Heart left ventricle (tissue), 16 donors: ENCODE results near the gene PLCH1. TPM values are rescaled to one million over a fixed set of nuclear protein-coding genes. Genes with fewer than 3 reads are reported as not detected.

Experiments used
- ATAC-seq, 4 donors: fragments of 200-7000 bp; cut with Tn5 transposase; one replicate each; pipeline ENCODE4 v1.9.1; 2020 to 2022; ENCODE audit warnings: moderate library complexity in 4 of 4, mild to moderate bottlenecking in 3 of 4, moderate number of reproducible peaks in 1 of 4
- DNase-seq, 5 donors: peaks; one replicate each; pipeline ENCODE4 v3.0.0-alpha.2; 2020
- H3K27ac ChIP-seq, 12 donors: fragments of 200-600 bp; sonication (generic) in 4 of 12; one replicate each; pipeline versions ENCODE4 v1.5.0 to v1.8.0; 2016 to 2022; ENCODE audit warnings: mild to moderate bottlenecking in 2 of 12
- H3K27me3 ChIP-seq, 9 donors: fragments of 200-600 bp; sonication (generic) in 2 of 9; one replicate each; pipeline versions ENCODE4 v1.5.1 to v1.8.0; 2016 to 2022; ENCODE audit warnings: mild to moderate bottlenecking in 3 of 9
- H3K36me3 ChIP-seq, 9 donors: fragments of 200-600 bp; sonication (generic) in 2 of 9; one replicate each; pipeline versions ENCODE4 v1.5.0 to v1.8.0; 2018 to 2022; ENCODE audit warnings: mild to moderate bottlenecking in 2 of 9
- H3K4me1 ChIP-seq, 12 donors: fragments of 200-600 bp; sonication (generic) in 4 of 12; one replicate each; pipeline versions ENCODE4 v1.5.0 to v1.8.0; 2016 to 2022; ENCODE audit warnings: mild to moderate bottlenecking in 3 of 12
- H3K4me3 ChIP-seq, 12 donors: fragments of 200-600 bp; sonication (generic) in 4 of 12; one replicate each; pipeline versions ENCODE4 v1.5.0 to v1.8.0; 2017 to 2022; ENCODE audit warnings: mild to moderate bottlenecking in 9 of 12, moderate library complexity in 4 of 12
- H3K9me3 ChIP-seq, 12 donors: fragments of 200-600 bp; sonication (generic) in 4 of 12; one replicate each; pipeline versions ENCODE4 v1.5.0 to v1.8.0; 2016 to 2022; ENCODE audit warnings: mild to moderate bottlenecking in 1 of 12
- POLR2A ChIP-seq, 2 donors: fragments of 450-650 bp; IDR thresholded peaks; one replicate each; pipeline ENCODE4 v1.6.1; 2017; ENCODE audit warnings: antibody characterized with exemption in 2 of 2, mild to moderate bottlenecking in 2 of 2, moderate library complexity in 2 of 2
- WGBS, 4 donors: extraction: QIAGEN DNeasy Blood & Tissue Kit in 2 of 4; methylation state at CpG; one replicate each; pipeline versions ENCODE4 v1.1.5 to v1.1.7; 2013 to 2018; 5-methylcytosine and 5-hydroxymethylcytosine counted together
- intact Hi-C, 10 donors: fragments of 100-400 bp; cut with DNase I; formaldehyde crosslinking; loops; one replicate each; pipeline versions ENCODE4 v1.11.1 to v1.14.2; 2022
- polyA plus RNA-seq, 2 donors: library from polyadenylated mRNA; stranded (reverse); fragments of 200-250 nt; gene quantifications; one replicate each; pipeline ENCODE4 v1.2.3, GENCODE V29; 2013
- total RNA-seq, 9 donors: library from RNA; depleted of rRNA in 2 of 9; stranded (reverse); fragments of >200 nt in 2 of 9; fragmentation: NEBNext Ultra II Directional in 3 of 9; extraction: Animal tissue kit (Norgen Biotek cat#: 25700) in 3 of 9; gene quantifications; one replicate each; pipeline versions ENCODE4 v1.1.0 to v1.2.4, GENCODE V29; 2016 to 2023
- TF ChIP-seq, protein P1 (sequence below), 12 donors: fragments of 200-600 bp; sonication (generic) in 4 of 12; IDR thresholded peaks; one replicate each; pipeline versions ENCODE4 v1.5.0 to v1.8.0; 2018 to 2022; ENCODE audit warnings: antibody characterized with exemption in 12 of 12, mild to moderate bottlenecking in 5 of 12
- donor health status: ischemic (EF 13 %, LVEDD 7.1; RV severe dilation, severe dysfunction).
- donor health status: healthy with polysubstance abuse.
- donor health status: DM: no; HTN: yes; CAD: no.
- donor health status: DM: no; HTN: no; CAD: no.
- donor health status: ischemic (EF 25% LVEDD 6.9; RV normal size, moderate dysfunction).
- donor health status: ischemic (EF 25% LVEDD 5.7; RV mildly dilated, moderate dysfunction).
- donor health status: healthy.
- donor health status: DM: yes; HTN: yes; CAD: no.
- donor health status: ischemic (EF 35%, LVEDD 5.7; RV mildly dilated, moderate dysfunction).
- donor health status: nonischemic (EF 11% LVEDD 7.7; RV severe dilation, severe dysfunction).
- donor health status: DM: yes; HTN: yes; CAD: no.
- donor health status: PGD.
- donor health status: ischemic (EF 29% LVEDD 5.4; RV normal size, mild dysfunction).
- donor health status: nonischemic (EF 23%, LVEDD 6.1; RV moderate dilation, normal function).

PLCH1 gene
- total and polyA plus RNA-seq, 11 donors, result 0.07 to 2.7 (median 0.23) TPM

DNA sequence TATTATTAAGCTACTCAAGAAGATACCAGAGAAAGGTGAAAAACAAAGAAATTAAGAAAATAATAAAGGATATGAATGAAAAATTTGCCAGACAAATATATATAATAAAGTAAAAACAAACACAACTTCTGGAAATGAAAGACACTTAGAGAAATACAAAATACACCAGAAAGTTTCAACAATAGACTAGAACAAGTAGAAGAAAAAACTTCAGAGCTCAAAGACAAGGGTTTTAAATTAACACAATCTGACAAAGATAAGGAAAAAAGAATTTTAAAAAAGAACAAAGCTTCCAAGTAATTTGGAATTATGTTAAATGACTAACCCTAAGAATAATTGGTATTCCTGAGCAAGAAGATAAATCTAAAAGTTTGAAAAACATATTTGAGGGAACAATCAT is 135.3 kb downstream of the PLCH1 start:
- H3K27me3 ChIP-seq, result no peaks in the 10 kb centered on the region
- H3K4me3 ChIP-seq, result no peak overlapping the region
- no peak for DNase-seq
- peaks cover 0 to 53% (median 0%) of the 10 kb centered on the region in 12 donors for H3K9me3 ChIP-seq
- ATAC-seq, result no peak
- TF ChIP-seq POLR2A (IDR thresholded peaks at IDR 0.05), result no peak
- TF ChIP-seq, protein P1, sequence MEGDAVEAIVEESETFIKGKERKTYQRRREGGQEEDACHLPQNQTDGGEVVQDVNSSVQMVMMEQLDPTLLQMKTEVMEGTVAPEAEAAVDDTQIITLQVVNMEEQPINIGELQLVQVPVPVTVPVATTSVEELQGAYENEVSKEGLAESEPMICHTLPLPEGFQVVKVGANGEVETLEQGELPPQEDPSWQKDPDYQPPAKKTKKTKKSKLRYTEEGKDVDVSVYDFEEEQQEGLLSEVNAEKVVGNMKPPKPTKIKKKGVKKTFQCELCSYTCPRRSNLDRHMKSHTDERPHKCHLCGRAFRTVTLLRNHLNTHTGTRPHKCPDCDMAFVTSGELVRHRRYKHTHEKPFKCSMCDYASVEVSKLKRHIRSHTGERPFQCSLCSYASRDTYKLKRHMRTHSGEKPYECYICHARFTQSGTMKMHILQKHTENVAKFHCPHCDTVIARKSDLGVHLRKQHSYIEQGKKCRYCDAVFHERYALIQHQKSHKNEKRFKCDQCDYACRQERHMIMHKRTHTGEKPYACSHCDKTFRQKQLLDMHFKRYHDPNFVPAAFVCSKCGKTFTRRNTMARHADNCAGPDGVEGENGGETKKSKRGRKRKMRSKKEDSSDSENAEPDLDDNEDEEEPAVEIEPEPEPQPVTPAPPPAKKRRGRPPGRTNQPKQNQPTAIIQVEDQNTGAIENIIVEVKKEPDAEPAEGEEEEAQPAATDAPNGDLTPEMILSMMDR (IDR thresholded peaks at IDR 0.05), result no peak
- no peak overlapping the region for H3K27ac ChIP-seq
- intact Hi-C loops, result no loop called here
- no peaks in the 10 kb centered on the region for H3K36me3 ChIP-seq
- no peaks in the 10 kb centered on the region for H3K4me1 ChIP-seq

DNA sequence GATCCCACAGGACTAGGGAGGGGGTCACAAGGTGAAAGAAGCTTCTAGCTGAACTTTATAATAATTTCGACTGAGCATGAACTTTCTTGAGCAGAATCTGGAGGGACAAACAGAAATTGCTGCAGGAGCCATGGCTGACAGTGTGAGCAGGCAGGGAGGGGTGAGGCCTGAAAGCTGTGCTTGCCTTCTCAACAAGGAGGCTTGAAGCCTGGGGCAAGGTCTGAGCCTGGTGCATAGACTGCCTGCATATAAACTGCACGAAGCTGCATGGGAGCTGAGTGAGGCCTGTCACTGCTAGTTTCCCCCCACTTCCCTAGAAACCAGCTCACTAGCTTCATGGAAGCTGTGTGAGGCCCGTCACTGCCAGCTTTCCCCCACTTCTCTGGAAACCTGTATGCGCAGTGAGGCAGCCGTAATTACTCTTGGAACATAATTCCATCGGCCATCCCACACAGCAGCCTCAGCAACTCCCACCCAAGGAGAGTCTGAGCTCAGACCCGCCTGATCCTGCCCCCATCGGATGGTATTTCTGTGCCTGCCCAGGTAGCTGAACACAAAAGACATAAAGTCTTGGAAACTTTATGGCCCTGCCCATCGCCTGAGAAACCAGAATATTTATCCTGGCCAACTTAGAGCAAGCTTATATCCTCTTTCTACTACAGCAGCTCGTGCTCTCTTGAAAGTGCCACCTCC is 136.5 kb downstream of the PLCH1 start:
- Histone ChIP-seq H3K4me3 (no peak overlapping the region), H3K9me3 (peaks cover 0 to 41% (median 0%) of the 10 kb centered on the region in 12 donors), H3K27ac (no peak overlapping the region), H3K27me3 (no peaks in the 10 kb centered on the region), H3K36me3 (no peaks in the 10 kb centered on the region), H3K4me1 (no peaks in the 10 kb centered on the region)
- DNase-seq, result no peak
- no peak for ATAC-seq
- intact Hi-C loops, result no loop called here
- WGBS, 4 donors, result 81 to 87% (median 82%) methylated on average over 10 of the region's 10 CpGs
- TF ChIP-seq, protein P1 (IDR thresholded peaks at IDR 0.05), result no peak
- TF ChIP-seq POLR2A (IDR thresholded peaks at IDR 0.05), result no peak

GRCh38 chr3:155607761-155608160 is 137.1 kb downstream of the PLCH1 start:
- no peak overlapping the region for H3K4me3 ChIP-seq
- H3K36me3 ChIP-seq, result no peaks in the 10 kb centered on the region
- no peaks in the 10 kb centered on the region for H3K4me1 ChIP-seq
- peaks cover 0 to 38% (median 0%) of the 10 kb centered on the region in 12 donors for H3K9me3 ChIP-seq
- 50 to 68% (median 59%) methylated on average over 1 of the region's 1 CpG for WGBS, 4 donors
- TF ChIP-seq, protein P1 (IDR thresholded peaks at IDR 0.05), result no peak
- TF ChIP-seq POLR2A (IDR thresholded peaks at IDR 0.05), result no peak
- ATAC-seq, result no peak
- H3K27me3 ChIP-seq, result no peaks in the 10 kb centered on the region
- DNase-seq, result no peak
- H3K27ac ChIP-seq, result no peak overlapping the region
- intact Hi-C loops, result no loop called here

DNA sequence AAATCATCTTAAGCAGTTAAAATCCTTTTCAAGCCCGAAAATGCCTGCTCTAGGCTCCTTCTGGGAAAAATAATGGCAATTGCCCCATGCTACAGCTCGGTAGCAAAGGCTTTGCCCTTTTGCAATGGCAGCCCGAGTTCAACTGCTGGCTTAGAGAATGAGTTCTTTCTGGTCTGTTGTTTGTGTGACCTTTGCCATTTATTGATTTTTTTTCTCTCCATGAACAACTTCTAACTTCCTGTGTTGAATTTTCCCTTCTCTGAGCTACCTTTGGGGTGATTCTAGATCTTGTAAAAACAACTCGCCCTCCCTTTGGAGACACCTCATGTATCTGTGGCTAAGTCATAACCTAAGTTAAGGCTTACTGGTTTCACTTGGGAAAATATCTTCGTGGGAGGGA is 139.3 kb downstream of the PLCH1 start:
- no peaks in the 10 kb centered on the region for H3K36me3 ChIP-seq
- no peak overlapping the region for H3K27ac ChIP-seq
- H3K27me3 ChIP-seq, result no peaks in the 10 kb centered on the region
- no peaks in the 10 kb centered on the region for H3K4me1 ChIP-seq
- peaks cover 0 to 21% (median 0%) of the 10 kb centered on the region in 12 donors for H3K9me3 ChIP-seq
- intact Hi-C loops, result no loop called here
- no peak for ATAC-seq
- no peak for DNase-seq
- 58 to 68% (median 64%) methylated on average over 5 of the region's 5 CpGs for WGBS, 4 donors
- no peak overlapping the region for H3K4me3 ChIP-seq
- TF ChIP-seq, protein P1 (IDR thresholded peaks at IDR 0.05), result no peak
- no peak for TF ChIP-seq POLR2A (IDR thresholded peaks at IDR 0.05)
